ENCODE results near the gene HEMK1.
A peak's percentile ranks its signal among the peaks of the same experiment; 100 is the strongest.

Gene HEMK1

GRCh38 chr3:50610181-50610971, 41.1 kb downstream of the HEMK1 start:
- TF ChIP-seq, protein P1, sequence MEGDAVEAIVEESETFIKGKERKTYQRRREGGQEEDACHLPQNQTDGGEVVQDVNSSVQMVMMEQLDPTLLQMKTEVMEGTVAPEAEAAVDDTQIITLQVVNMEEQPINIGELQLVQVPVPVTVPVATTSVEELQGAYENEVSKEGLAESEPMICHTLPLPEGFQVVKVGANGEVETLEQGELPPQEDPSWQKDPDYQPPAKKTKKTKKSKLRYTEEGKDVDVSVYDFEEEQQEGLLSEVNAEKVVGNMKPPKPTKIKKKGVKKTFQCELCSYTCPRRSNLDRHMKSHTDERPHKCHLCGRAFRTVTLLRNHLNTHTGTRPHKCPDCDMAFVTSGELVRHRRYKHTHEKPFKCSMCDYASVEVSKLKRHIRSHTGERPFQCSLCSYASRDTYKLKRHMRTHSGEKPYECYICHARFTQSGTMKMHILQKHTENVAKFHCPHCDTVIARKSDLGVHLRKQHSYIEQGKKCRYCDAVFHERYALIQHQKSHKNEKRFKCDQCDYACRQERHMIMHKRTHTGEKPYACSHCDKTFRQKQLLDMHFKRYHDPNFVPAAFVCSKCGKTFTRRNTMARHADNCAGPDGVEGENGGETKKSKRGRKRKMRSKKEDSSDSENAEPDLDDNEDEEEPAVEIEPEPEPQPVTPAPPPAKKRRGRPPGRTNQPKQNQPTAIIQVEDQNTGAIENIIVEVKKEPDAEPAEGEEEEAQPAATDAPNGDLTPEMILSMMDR (IDR thresholded peaks at IDR 0.05): no peak
- Histone ChIP-seq H3K27me3 (ENCODE audit: control insufficient read depth, insufficient read depth, low read length) (no peaks in the 10 kb centered on the region), H3K27ac (peak overlapping the region; percentile 81), H3K9ac (peak overlapping the region; percentile 48), H3K36me3 (ENCODE audit: control insufficient read depth, insufficient read depth, low read length) (no peaks in the 10 kb centered on the region), H3K4me1 (peaks cover 32% of the 10 kb centered on the region), H2AFZ (no peak overlapping the region), H3K4me2 (ENCODE audit: low read length) (peak overlapping the region; percentile 94), H3K4me3 (ENCODE audit: low read depth, low read length) (peak overlapping the region; percentile 77), H3K9me3 (ENCODE audit: control insufficient read depth, low read length) (no peaks in the 10 kb centered on the region), H3K79me2 (peaks cover 18% of the 10 kb centered on the region)

GRCh38 chr3:50610992-50611463, 41.7 kb downstream of the HEMK1 start:
- TF ChIP-seq, protein P1 (IDR thresholded peaks at IDR 0.05): no peak
- Histone ChIP-seq H3K36me3 (ENCODE audit: control insufficient read depth, insufficient read depth, low read length) (no peaks in the 10 kb centered on the region), H3K9me3 (ENCODE audit: control insufficient read depth, low read length) (no peaks in the 10 kb centered on the region), H3K79me2 (peaks cover 18% of the 10 kb centered on the region), H3K4me2 (ENCODE audit: low read length) (peak overlapping the region; percentile 94), H3K27ac (peak overlapping the region; percentile 81), H3K27me3 (ENCODE audit: control insufficient read depth, insufficient read depth, low read length) (no peaks in the 10 kb centered on the region), H3K9ac (peak overlapping the region; percentile 48), H3K4me1 (peaks cover 26% of the 10 kb centered on the region), H3K4me3 (ENCODE audit: low read depth, low read length) (peak overlapping the region; percentile 77), H2AFZ (peak overlapping the region; percentile 47)

DNA sequence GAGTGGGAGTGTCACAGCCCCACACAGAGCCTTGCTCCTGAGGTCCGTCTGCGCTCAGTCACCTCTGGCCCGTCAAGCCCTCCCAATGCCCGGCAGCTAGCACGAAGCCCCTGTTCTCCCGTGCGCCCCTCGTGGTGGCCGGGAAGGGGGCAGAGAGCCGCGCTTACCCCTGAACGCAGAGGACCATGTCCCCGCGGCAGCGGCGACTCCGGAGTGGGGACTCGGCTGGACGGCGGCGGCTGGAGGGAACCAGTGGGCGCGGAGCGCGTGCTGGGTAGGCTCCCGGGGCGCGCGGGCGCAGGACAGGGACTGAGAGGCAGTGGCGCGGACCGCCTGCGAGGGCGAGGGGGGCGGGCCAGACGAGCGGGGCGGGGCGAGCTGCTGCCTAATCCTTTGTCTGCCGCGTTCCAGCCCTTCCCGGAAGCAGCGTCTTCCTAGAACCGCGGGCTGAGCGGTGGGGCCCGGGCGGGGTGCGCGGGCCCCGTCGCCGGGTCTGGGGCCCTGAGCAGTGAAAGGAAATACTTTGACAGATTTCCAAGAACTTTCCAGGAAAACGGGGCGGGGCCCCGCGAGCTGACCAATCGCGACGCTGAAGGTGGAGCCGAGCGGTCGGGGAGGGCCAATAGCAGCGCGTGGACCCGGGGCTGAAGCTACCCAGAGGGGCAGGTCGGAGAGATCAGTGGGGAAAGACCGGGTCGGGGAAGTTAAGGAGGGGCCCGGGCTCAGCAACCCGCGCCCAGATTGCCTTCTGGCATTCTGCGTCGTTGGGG, 42.3 kb downstream of the HEMK1 start, which contains the start of gene CISH:
CISH (minus strand) TSS at position 311 of the 770 bp plus-strand sequence; CDS start at position 187, 124 bp downstream.
- TF ChIP-seq, protein P1 (IDR thresholded peaks at IDR 0.05): peak; percentile 46
- Histone ChIP-seq H3K79me2 (peaks cover 18% of the 10 kb centered on the region), H3K9me3 (ENCODE audit: control insufficient read depth, low read length) (no peaks in the 10 kb centered on the region), H3K36me3 (ENCODE audit: control insufficient read depth, insufficient read depth, low read length) (no peaks in the 10 kb centered on the region), H3K27me3 (ENCODE audit: control insufficient read depth, insufficient read depth, low read length) (no peaks in the 10 kb centered on the region), H2AFZ (peak within 1 kb of the TSS; percentile 47), H3K4me1 (peaks cover 28% of the 10 kb centered on the region), H3K27ac (peak within 1 kb of the TSS; percentile 81), H3K4me2 (ENCODE audit: low read length) (peak within 1 kb of the TSS; percentile 94), H3K9ac (peak within 1 kb of the TSS; percentile 48), H3K4me3 (ENCODE audit: low read depth, low read length) (peak within 1 kb of the TSS; percentile 77)

DNA sequence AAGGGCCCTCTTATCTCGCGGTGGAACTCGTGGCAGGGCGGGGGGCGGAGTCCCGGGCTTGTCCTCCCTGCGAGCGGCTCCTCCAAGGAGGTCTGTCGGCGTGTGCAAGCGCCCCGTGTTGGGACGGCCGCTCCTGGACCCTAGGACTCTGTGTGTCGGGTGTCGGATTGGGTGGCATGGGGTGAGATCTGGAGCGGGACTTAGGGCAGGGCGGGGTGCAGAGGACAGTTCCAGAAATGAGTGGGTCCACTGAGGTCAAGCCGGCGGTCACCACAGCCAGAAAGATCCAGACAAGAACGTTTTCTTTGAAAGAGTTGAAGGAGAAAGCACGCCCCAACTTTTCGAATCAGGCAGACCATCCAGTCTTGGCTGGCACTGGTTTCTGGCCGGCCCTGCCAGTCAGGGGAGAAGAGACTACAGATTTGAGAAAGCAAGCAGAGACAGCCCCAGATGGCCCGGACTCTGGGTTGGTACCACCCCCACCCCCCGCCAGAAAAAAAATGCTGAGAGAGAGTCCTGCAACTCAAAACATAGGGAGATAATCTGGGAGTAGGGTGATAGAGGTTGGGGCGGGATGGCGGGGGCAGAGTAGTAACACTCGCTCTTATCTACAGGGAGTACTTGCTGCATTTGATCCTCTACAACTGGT, 43.0 kb downstream of the HEMK1 start:
- H3K4me1 ChIP-seq: peaks cover 28% of the 10 kb centered on the region
- H3K4me2 ChIP-seq (ENCODE audit: low read length): peak overlapping the region; percentile 94
- H3K9ac ChIP-seq: no peak overlapping the region

More for the DNA sequence above, 43.0 kb downstream of the HEMK1 start:
- peak overlapping the region; percentile 47 for H2AFZ ChIP-seq
- H3K4me3 ChIP-seq (ENCODE audit: low read depth, low read length): peak overlapping the region; percentile 77
- no peaks in the 10 kb centered on the region for H3K36me3 ChIP-seq (ENCODE audit: control insufficient read depth, insufficient read depth, low read length)
- H3K27ac ChIP-seq: peak overlapping the region; percentile 81
- TF ChIP-seq, protein P1 (IDR thresholded peaks at IDR 0.05): no peak
- peaks cover 20% of the 10 kb centered on the region for H3K79me2 ChIP-seq
- H3K9me3 ChIP-seq (ENCODE audit: control insufficient read depth, low read length): no peaks in the 10 kb centered on the region
- no peaks in the 10 kb centered on the region for H3K27me3 ChIP-seq (ENCODE audit: control insufficient read depth, insufficient read depth, low read length)
